ENCODE data around the gene EXOSC7. TPM values are rescaled to one million over a fixed set of nuclear protein-coding genes. Genes with fewer than 3 reads are reported as not detected.

The EXOSC7 gene
- polyA plus RNA-seq, 1 donor (not counting 4 experiments of a cell fraction or from before 2014, with no cell fraction given): 94.4 TPM

DNA sequence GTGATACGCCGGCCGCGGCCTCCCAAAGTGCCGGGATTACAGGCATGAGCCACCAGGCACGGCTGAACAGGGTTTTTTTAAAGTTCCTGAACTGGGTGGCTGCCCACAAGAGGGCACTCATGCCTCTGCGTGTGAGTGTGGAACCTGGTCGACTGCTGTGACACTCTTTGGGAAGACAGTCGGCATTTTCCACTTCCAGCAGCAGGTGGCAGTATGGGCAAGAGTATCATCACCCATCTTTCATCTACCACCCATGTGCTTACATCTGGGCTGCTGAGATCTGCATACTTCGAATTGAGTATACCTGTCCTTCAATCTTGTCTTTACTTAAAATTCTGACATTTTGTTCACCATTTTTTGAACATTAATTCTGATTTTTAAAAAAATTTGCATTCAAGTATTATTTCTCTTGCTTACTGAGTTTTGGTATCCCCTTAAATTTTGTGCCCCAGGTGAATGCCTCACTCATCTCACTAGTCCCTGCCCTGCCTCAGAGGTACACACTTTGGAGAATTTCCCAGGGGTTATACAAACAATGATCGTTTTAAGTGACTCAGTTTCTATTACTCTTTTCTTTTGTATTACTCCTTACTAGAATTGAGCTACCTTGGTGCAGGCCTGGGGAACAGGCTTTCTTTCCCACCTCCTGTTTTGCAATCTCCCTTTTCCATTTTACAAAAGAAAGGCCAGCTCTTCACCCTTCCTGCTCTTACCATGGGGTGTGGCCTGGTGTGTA lies 61.8 kb downstream of the EXOSC7 start:
- Histone ChIP-seq H3K4me3 (ENCODE audit: control insufficient read depth in 2 of 3, extremely low read depth in 1 of 3, insufficient read depth in 2 of 3, low read depth in 1 of 3, low read length in 3 of 3) (no peak overlapping the region), H3K4me2 (ENCODE audit: control insufficient read depth, extremely low read depth, insufficient read depth, low read depth, low read length) (peak overlapping the region; percentile 15), H3K36me3 (ENCODE audit: control insufficient read depth in 2 of 2, extremely low read depth in 1 of 2, insufficient read depth in 2 of 2, low read length in 2 of 2) (no peaks in the 10 kb centered on the region), H3K27ac (ENCODE audit: control insufficient read depth, insufficient read depth, low read length) (peak overlapping the region; percentile 30), H3K9me3 (ENCODE audit: control insufficient read depth, low read depth, low read length) (no peaks in the 10 kb centered on the region), H4K20me1 (ENCODE audit: control insufficient read depth, extremely low read depth, insufficient read depth, low read length) (no peaks in the 10 kb centered on the region), H3K9me1 (ENCODE audit: control insufficient read depth, extremely low read depth, insufficient read depth, low read length) (no peaks in the 10 kb centered on the region), H3K9ac (ENCODE audit: control insufficient read depth, extremely low read depth, insufficient read depth, low read length) (no peak overlapping the region), H3K4me1 (ENCODE audit: control insufficient read depth, extremely low read depth, insufficient read depth, low read length) (peaks cover 15% of the 10 kb centered on the region), H3K79me2 (ENCODE audit: control insufficient read depth, insufficient read depth, low read length) (no peaks in the 10 kb centered on the region), H2AFZ (ENCODE audit: control insufficient read depth, low read length) (no peak overlapping the region), H3K27me3 (ENCODE audit: control insufficient read depth, extremely low read depth, insufficient read depth, low read length) (no peaks in the 10 kb centered on the region)
- dilution Hi-C loops (cut with MboI; ENCODE audit: extremely low pct_ligation_motif_present, low sequenced_read_pairs): no loop called here
- FAIRE-seq (peak; percentile 97), DNase-seq (ENCODE audit: low read depth, low spot score) (peak; percentile 93)
- TF ChIP-seq, protein P1, sequence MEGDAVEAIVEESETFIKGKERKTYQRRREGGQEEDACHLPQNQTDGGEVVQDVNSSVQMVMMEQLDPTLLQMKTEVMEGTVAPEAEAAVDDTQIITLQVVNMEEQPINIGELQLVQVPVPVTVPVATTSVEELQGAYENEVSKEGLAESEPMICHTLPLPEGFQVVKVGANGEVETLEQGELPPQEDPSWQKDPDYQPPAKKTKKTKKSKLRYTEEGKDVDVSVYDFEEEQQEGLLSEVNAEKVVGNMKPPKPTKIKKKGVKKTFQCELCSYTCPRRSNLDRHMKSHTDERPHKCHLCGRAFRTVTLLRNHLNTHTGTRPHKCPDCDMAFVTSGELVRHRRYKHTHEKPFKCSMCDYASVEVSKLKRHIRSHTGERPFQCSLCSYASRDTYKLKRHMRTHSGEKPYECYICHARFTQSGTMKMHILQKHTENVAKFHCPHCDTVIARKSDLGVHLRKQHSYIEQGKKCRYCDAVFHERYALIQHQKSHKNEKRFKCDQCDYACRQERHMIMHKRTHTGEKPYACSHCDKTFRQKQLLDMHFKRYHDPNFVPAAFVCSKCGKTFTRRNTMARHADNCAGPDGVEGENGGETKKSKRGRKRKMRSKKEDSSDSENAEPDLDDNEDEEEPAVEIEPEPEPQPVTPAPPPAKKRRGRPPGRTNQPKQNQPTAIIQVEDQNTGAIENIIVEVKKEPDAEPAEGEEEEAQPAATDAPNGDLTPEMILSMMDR (optimal IDR thresholded peaks at IDR 0.05 in 1 of 3, IDR thresholded peaks at IDR 0.05 in 1 of 3, conservative IDR thresholded peaks at IDR 0.05 in 1 of 3; ENCODE audit: extremely low read depth in 1 of 3, insufficient read depth in 2 of 3, low read length in 3 of 3): peak; percentile 87 to 100 (median 99)
- no peak for TF ChIP-seq EZH2 (IDR thresholded peaks at IDR 0.05; ENCODE audit: low read length)

DNA sequence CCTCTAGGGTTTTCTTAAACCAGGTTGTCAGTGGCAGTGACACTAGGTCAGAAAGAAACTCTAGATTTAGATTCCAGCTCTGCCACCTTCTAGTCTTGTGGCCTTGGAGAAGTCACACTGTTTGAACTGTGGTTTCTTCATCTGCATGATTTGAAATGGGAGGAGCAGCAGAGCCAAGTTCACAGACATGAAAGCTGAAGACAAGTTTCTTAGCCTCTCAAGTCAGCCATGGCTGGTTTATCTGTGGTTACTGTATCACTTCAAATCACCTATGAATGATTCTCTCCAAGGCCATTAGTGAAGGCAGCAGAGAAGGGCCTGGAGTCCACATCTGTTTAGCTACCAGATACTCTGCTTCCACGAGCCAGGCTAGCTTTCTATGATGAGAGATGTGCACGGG lies 65.6 kb downstream of the EXOSC7 start:
- H3K27me3 ChIP-seq (ENCODE audit: control insufficient read depth, extremely low read depth, insufficient read depth, low read length): no peaks in the 10 kb centered on the region
- no peak overlapping the region for H2AFZ ChIP-seq (ENCODE audit: control insufficient read depth, low read length)
- no peaks in the 10 kb centered on the region for H3K9me1 ChIP-seq (ENCODE audit: control insufficient read depth, extremely low read depth, insufficient read depth, low read length)
- no peak for TF ChIP-seq EZH2 (IDR thresholded peaks at IDR 0.05; ENCODE audit: low read length)
- TF ChIP-seq, protein P1 (optimal IDR thresholded peaks at IDR 0.05 in 1 of 3, IDR thresholded peaks at IDR 0.05 in 1 of 3, conservative IDR thresholded peaks at IDR 0.05 in 1 of 3; ENCODE audit: extremely low read depth in 1 of 3, insufficient read depth in 2 of 3, low read length in 3 of 3): no peak
- H3K4me3 ChIP-seq (ENCODE audit: control insufficient read depth in 2 of 3, extremely low read depth in 1 of 3, insufficient read depth in 2 of 3, low read depth in 1 of 3, low read length in 3 of 3): no peak overlapping the region
- dilution Hi-C loops (cut with MboI; ENCODE audit: extremely low pct_ligation_motif_present, low sequenced_read_pairs): no loop called here
- H3K9me3 ChIP-seq (ENCODE audit: control insufficient read depth, low read depth, low read length): no peaks in the 10 kb centered on the region
- no peak overlapping the region for H3K9ac ChIP-seq (ENCODE audit: control insufficient read depth, extremely low read depth, insufficient read depth, low read length)
- no peaks in the 10 kb centered on the region for H3K36me3 ChIP-seq (ENCODE audit: control insufficient read depth in 2 of 2, extremely low read depth in 1 of 2, insufficient read depth in 2 of 2, low read length in 2 of 2)
- FAIRE-seq: no peak
- H3K4me2 ChIP-seq (ENCODE audit: control insufficient read depth, extremely low read depth, insufficient read depth, low read depth, low read length): no peak overlapping the region
- peaks cover 22% of the 10 kb centered on the region for H3K4me1 ChIP-seq (ENCODE audit: control insufficient read depth, extremely low read depth, insufficient read depth, low read length)
- no peaks in the 10 kb centered on the region for H4K20me1 ChIP-seq (ENCODE audit: control insufficient read depth, extremely low read depth, insufficient read depth, low read length)
- DNase-seq (ENCODE audit: low read depth, low spot score): no peak
- no peak overlapping the region for H3K27ac ChIP-seq (ENCODE audit: control insufficient read depth, insufficient read depth, low read length)
- H3K79me2 ChIP-seq (ENCODE audit: control insufficient read depth, insufficient read depth, low read length): no peaks in the 10 kb centered on the region

Measured in keratinocyte (primary cell).